NOMO-1 treated with DMSO at 0.1 percent for 48 hours (cell line): ENCODE data around the gene C2CD2L.
"Not testable (repeated sequence)": the region's sequence is repeated elsewhere in the genome, so short reads cannot be mapped to it uniquely, and the experiment has no call there.

Experiments
- DNase-seq: peaks from one replicate; lab custom pipeline; 2025; ENCODE audit not compliant: unreplicated experiment; lab: John Stamatoyannopoulos, UW

C2CD2L gene

DNA sequence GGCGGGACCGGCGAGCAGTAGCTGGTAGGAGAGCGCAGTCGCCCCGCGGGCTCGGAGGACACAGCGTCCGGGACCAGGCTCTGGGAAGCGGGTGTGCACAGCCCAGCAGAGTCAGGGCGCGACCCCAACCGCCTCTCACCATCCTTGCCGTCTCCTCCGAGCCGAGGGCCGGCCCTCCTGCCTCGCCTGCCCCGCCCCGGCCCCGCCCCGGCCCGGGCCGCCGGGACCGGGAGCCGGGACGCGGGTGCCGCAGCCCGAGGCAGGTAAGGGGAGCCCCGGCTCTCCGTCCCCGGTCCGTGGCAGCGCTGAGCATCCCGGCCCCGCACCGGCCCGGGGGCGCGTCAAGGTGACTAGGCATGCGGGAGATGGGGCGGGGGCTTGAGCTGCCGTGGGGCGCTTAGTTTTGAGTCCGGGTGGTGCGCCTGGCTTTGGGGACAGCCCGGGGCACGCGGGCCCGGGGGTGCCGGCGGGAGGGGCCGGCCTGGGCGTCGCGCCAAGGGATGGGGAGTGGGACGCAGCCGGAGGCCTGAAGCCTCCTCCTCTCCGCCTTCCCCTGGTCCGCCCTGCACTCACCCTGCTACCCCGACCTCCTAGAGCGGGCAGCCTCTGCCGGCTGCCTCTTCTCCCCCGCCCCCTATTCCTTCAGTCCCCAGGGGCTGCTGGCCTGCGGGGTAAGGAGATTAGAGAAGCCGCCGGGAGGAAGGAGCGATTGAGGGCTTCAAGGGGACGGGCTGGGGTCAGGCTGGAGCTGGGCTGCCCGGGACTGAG, 42.1 kb downstream of the C2CD2L start, which contains the start of gene ABCG4:
TSS of gene ABCG4 (plus strand) at position 35 of the 768 bp plus-strand sequence. CDS start 914 bp downstream, outside the sequence.
- DNase-seq = no peak

- DNase-seq = no peak
These were observed 42.7 kb downstream of the C2CD2L start for GRCh38 chr11:119149786-119150275.

DNA sequence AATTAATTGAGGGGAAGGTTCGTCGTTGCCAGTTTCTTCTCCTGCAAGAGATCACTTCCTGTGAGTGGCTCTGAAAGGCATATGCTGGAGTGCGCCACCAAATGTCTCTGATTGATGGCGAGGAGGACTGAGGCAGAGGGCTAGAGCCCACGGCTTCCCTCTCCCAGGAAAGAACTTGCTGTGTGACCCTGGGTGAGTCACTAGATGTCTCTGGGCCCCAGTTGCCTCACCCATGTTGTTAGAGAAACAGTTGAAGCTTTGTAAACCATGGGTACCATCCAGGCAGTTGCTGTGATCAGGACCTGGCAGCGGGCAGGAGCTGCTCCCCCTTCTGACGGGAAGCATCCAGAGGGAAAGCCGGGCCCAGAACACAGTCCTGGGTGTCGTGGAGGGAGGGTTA, 44.9 kb downstream of the C2CD2L start:
- DNase-seq = no peak

DNA sequence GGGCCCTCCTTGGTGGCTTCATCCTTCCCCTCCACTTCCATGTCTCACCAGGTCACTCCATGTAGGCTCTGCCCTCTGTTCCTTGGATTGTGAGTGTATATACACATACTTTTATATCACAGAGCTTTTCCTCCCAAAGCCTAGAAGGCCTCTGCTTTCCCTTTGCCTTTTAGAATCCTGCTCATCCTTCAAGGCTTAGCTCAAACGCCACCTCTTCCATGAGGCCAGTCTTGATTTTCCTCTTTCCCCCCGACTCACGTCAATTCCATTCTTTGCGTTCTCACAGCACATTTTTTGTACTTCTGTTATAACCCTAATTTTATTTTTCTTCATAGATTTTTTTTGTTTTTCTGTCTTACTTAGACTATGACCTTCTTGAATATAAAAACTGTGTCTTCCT, 45.5 kb downstream of the C2CD2L start:
- no peak for DNase-seq

DNA sequence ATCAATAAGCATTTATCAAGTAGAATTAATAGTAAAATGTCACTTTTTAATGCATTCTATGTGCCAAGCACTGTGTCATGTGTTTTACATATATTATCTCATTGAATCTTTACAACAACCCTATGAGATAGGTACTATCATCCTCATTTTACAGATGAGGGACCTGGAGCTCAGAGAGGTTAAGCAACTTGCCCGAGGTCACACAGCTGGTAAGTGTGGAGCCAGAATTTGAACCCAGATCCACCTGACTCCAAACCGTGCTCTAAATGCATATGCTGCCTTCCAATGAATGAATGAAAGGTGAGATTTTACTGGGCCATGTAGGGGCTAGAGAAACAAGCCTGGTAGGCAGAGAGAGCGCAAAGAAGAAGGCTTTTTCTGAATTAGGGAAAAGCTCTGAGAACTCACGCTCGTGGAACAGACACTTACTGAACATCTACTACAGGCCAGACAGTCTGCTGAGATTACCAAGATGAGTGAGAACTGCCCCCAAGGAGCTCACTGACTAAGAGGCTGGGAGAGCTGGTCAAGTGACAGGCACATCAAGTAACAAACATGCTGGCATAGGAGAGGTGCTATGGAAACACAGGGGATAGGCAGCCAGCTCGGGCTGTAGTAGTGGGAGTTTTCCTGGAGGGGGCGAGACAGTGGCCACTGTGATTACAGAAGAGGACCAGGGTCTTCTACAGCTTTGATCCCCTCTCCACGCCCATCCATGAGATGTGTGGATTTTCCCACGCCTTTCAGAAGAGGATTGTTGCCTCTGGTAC, 46.1 kb downstream of the C2CD2L start:
- DNase-seq = no peak

GRCh38 chr11:119154178-119154577, 47.0 kb downstream of the C2CD2L start:
- no peak for DNase-seq

- DNase-seq = peak; percentile 28
These were observed 48.8 kb downstream of the C2CD2L start for GRCh38 chr11:119155733-119156492.

GRCh38 chr11:119156496-119156895, 49.4 kb downstream of the C2CD2L start:
- no peak for DNase-seq

DNA sequence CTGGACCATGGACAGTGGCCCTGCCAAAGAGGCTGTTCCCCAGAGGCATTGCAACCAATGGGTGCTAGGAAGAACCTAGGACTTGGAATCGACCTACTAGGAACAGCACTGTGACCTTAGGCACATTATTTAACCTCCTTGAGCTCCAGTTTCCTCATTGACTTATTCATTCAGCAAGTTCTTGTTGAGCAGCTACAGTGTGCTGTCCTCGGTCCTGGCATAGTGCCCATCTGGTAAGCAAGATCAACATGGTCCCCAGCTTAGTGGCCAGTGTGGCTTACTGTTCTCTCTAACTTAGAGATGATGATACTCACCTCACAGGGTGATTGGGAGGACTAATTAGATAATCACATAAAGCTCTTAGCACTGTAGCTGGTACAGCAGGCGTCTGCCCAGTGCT, 49.9 kb downstream of the C2CD2L start:
- DNase-seq = no peak

DNA sequence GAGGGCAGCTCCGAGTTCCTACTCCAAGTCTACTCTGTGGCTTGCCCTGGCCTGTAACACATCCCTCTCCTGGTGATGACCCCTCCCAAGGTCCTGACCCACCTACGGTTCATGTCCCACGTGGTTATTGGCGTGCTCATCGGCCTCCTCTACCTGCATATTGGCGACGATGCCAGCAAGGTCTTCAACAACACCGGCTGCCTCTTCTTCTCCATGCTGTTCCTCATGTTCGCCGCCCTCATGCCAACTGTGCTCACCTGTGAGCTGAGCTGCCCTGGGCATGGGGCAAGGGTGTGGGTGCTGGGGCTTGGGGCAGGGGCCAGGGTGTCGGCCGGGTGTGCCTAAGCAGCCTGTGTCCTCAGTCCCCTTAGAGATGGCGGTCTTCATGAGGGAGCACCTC, 51.3 kb downstream of the C2CD2L start:
- no peak for DNase-seq

GRCh38 chr11:119160151-119160550, 53.0 kb downstream of the C2CD2L start:
- DNase-seq = no peak

- no peak for DNase-seq
These were observed 54.7 kb downstream of the C2CD2L start for GRCh38 chr11:119161871-119162270.

DNA sequence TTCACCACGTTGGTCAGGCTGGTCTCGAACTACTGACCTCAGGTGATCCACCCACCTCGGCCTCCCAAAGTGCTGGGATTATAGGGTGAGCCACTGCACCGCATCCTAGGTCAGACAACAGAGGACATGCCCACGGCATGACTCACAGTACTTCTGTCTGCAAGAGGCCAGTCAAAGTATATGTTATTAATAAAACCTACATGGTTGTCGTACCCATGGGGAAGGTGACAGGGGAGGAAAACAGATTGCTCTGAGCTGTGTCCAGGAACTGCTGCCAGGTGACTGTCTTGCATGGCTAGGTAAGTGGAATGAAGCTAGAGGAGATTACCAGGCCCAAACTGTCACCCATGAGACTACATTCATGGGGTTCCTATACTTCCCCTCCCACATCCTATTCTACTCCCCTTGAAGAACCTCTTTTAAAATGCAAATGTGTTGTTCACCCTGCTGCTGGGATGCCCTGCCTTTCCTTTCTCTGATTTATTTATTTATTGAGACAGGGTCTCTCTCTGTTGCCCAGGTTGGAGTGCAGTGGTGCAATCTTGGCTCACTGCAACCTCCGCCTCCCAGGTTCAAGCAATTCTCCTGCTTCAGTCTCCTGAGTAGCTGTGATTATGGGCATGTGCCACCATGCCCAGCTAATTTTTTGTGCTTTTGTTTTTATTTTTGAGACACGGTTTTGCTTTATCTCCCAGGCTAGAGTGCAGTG, 59.4 kb downstream of the C2CD2L start:
- no peak for DNase-seq

- DNase-seq = not testable (repeated sequence)
These were observed 59.9 kb downstream of the C2CD2L start for GRCh38 chr11:119167077-119167458.

GRCh38 chr11:119167933-119168332, 60.8 kb downstream of the C2CD2L start:
- no peak for DNase-seq
